Osteoblast (primary cell): ENCODE measurements around the gene SYNJ2. TPM values are rescaled to one million over a fixed set of nuclear protein-coding genes. Genes with fewer than 3 reads are reported as not detected.

ENCODE experiments used
- DNase-seq: peaks from one replicate; pipeline ENCODE4 v3.0.0; 2011; ENCODE audit warnings: low spot score, mixed read lengths; ENCODE audit not compliant: insufficient read length; ENCODE audit errors: missing footprints
- H2AFZ ChIP-seq: 2 replicates; pipeline ENCODE4 v1.6.0; 2011; ENCODE audit warnings: mild to moderate bottlenecking, low read length
- H3K27ac ChIP-seq: 2 replicates; pipeline ENCODE4 v1.5.1; 2011; ENCODE audit warnings: mild to moderate bottlenecking, low read depth, low read length, moderate library complexity
- H3K27me3 ChIP-seq: 2 replicates; pipeline ENCODE4 v1.6.0; 2012; ENCODE audit warnings: mild to moderate bottlenecking, control low read depth, inconsistent platforms, low read length, moderate library complexity; ENCODE audit not compliant: insufficient read depth
- H3K36me3 ChIP-seq: 2 replicates; pipeline ENCODE4 v1.5.1; 2011; ENCODE audit warnings: mild to moderate bottlenecking, low read length, control low read depth, moderate library complexity; ENCODE audit not compliant: insufficient read depth
- H3K4me1 ChIP-seq: 2 replicates; pipeline ENCODE4 v1.5.1; 2011; ENCODE audit warnings: mild to moderate bottlenecking, low read length, control low read depth, moderate library complexity; ENCODE audit not compliant: insufficient read depth
- H3K4me2 ChIP-seq: 2 replicates; pipeline ENCODE4 v1.6.0; 2011; ENCODE audit warnings: mild to moderate bottlenecking, low read length; ENCODE audit not compliant: insufficient read depth
- H3K4me3 ChIP-seq: fragments of 200-600 bp; sonication (generic); 3 replicates; pipeline ENCODE4 v1.5.1; 2012; ENCODE audit warnings: mild to moderate bottlenecking, low read length, inconsistent platforms; ENCODE audit not compliant: insufficient read depth
- H3K79me2 ChIP-seq: 2 replicates; pipeline ENCODE4 v1.6.0; 2012; ENCODE audit warnings: mild to moderate bottlenecking, low read length, control low read depth, inconsistent platforms; ENCODE audit not compliant: insufficient read depth
- H3K9me3 ChIP-seq: 2 replicates; pipeline ENCODE4 v1.5.1; 2011; ENCODE audit warnings: low read depth, low read length, control low read depth
- H4K20me1 ChIP-seq: 2 replicates; pipeline ENCODE4 v1.6.0; 2012; ENCODE audit warnings: mild to moderate bottlenecking, low read length, control low read depth; ENCODE audit not compliant: insufficient read depth
- total RNA-seq: library from RNA; depleted of rRNA; stranded (reverse); fragments of >200 nt; gene quantifications from 2 replicates; pipeline ENCODE4 v1.2.3, GENCODE V29; 2012
- TF ChIP-seq, protein P1 (sequence below): IDR thresholded peaks from 2 replicates; pipeline ENCODE4 v1.5.1; 2011; ENCODE audit warnings: mild to moderate bottlenecking, low read depth, low read length, moderate library complexity; ENCODE audit errors: extremely low read depth

SYNJ2 gene
- total RNA-seq, 1 donor: 94.8 TPM

DNA sequence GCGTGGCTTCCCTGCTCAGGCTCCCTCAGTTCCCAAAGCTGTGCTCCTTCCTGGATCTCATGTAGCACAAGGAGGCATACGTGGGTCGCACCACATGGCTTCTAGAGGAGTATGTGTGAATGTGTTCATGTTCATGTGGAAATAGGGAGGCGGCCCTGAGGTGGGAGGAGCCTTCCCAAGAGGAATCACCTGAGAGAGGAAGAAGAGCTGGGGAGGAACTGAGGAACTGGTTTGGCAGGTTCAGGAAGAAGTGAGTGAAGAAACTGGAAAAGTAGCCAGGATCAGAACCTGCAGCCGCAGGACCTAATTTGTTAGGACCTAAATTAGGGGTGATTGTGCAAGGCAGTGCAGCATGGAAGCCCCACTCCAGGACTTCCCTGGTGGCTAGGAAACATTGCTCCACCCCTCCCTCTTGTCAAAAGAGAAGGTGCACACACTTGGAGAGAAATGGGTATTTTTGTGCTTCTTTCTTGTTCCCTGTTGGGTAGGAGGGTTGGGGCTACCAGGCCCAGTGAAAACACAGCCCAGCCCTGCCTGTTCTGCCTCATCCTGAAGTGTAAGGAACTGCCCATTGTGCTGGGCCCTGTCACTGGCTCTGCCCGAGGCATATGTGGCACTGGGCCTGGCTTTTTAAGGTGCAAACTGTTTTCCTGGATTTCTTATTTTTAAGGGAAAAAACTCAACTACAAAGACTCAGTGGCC is 20.7 kb downstream of the SYNJ2 start:
- H3K4me1 ChIP-seq: peaks cover 32% of the 10 kb centered on the region
- no peak overlapping the region for H2AFZ ChIP-seq
- H3K4me2 ChIP-seq: peak overlapping the region; percentile 63
- no peaks in the 10 kb centered on the region for H3K9me3 ChIP-seq
- H3K4me3 ChIP-seq: peak overlapping the region; percentile 13
- peaks cover 29% of the 10 kb centered on the region for H3K36me3 ChIP-seq
- H3K79me2 ChIP-seq: peaks cover 92% of the 10 kb centered on the region
- TF ChIP-seq, protein P1, sequence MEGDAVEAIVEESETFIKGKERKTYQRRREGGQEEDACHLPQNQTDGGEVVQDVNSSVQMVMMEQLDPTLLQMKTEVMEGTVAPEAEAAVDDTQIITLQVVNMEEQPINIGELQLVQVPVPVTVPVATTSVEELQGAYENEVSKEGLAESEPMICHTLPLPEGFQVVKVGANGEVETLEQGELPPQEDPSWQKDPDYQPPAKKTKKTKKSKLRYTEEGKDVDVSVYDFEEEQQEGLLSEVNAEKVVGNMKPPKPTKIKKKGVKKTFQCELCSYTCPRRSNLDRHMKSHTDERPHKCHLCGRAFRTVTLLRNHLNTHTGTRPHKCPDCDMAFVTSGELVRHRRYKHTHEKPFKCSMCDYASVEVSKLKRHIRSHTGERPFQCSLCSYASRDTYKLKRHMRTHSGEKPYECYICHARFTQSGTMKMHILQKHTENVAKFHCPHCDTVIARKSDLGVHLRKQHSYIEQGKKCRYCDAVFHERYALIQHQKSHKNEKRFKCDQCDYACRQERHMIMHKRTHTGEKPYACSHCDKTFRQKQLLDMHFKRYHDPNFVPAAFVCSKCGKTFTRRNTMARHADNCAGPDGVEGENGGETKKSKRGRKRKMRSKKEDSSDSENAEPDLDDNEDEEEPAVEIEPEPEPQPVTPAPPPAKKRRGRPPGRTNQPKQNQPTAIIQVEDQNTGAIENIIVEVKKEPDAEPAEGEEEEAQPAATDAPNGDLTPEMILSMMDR: no peak
- no peaks in the 10 kb centered on the region for H3K27me3 ChIP-seq
- DNase-seq: peak; percentile 84
- H4K20me1 ChIP-seq: no peaks in the 10 kb centered on the region
- H3K27ac ChIP-seq: peak overlapping the region; percentile 100

DNA sequence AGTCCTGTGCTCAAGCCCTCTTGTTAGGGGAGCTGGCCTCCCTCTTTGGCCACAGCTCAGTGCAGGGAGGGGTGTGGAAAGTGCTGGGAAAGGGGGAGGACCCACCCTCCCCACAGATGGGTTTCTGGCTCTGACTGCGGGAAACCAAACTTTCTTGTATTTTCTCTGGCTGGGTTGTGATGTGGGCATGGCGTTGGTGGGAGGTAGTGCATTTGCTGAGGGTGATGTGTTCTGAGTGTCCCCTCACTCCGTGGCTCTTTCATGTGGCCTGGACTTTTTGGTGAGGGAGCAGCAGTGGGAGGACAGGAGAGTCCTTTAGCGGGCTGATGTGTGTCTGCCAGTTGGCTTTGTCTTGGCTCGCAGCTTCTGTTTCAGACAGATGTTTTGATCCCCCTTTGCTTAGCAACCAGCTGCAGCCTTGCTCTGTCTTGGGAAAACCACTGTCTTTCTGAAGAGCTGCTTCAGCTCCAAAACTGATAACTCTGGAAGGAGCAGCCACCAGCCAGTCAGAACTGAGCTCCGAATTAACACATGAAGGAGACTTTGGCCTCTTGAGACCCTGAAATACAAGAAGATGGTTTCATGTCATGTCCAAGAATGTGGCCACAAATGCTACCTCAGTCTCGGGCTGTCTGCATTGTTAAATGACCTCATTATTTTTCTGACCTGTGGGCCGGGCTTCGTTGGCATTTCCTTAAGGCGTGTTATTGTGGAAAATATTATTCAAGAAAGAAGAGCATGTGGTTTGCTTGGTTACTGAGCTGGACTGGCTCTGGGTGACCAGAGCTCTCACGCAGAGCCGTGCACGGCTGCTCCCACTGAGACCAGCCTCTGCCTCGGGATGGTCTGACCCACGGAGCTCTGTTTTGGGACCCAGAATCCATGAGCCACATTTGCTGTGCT is 21.5 kb downstream of the SYNJ2 start:
- DNase-seq: peak; percentile 96
- H3K4me3 ChIP-seq: peak overlapping the region; percentile 13
- no peaks in the 10 kb centered on the region for H4K20me1 ChIP-seq
- peaks cover 92% of the 10 kb centered on the region for H3K79me2 ChIP-seq
- H3K27ac ChIP-seq: peak overlapping the region; percentile 100
- TF ChIP-seq, protein P1: no peak
- peaks cover 22% of the 10 kb centered on the region for H3K36me3 ChIP-seq
- no peaks in the 10 kb centered on the region for H3K9me3 ChIP-seq
- H3K4me1 ChIP-seq: peaks cover 38% of the 10 kb centered on the region
- H3K27me3 ChIP-seq: no peaks in the 10 kb centered on the region
- H3K4me2 ChIP-seq: peak overlapping the region; percentile 63
- H2AFZ ChIP-seq: peak overlapping the region; percentile 17

DNA sequence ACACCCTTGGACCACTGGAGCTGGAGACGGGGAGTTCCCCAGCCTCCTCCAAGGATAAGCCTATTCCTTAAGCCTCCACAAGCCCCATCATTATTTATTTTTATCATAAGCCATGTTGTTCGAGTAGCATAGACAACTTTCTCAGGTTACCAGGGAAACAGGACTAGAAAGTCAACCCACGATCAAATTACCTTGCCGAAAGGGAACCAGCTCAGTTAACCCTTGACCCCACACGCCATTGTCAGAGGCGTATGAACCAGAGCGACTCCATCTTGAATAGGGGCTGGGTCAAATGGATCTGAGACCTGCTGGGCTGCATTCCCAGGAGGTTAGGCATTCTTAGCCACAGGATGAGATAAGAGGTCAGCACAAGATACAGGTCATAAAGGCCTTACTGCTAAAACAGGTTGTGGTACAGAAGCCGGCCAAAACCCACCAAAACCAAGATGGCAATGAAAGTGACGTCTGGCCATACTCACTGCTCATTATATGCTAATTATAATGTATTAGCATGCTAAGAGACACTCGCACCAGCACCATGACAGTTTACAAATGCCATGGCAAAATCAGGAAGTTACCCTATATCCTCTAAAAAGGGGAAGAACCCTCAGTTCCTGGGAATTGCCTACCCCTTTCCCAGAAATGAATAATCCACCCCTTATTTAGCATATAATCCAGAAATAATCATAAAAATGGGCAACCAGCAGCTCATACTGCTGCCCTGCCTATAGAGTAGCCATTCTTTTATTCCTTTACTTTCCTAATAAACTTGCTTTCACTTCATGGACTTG is 22.4 kb downstream of the SYNJ2 start:
- no peak overlapping the region for H2AFZ ChIP-seq
- no peak for DNase-seq
- H3K27me3 ChIP-seq: no peaks in the 10 kb centered on the region
- H3K4me2 ChIP-seq: peak overlapping the region; percentile 63
- H3K79me2 ChIP-seq: peaks cover 92% of the 10 kb centered on the region
- peak overlapping the region; percentile 100 for H3K27ac ChIP-seq
- peaks cover 47% of the 10 kb centered on the region for H3K4me1 ChIP-seq
- peaks cover 17% of the 10 kb centered on the region for H3K36me3 ChIP-seq
- H3K4me3 ChIP-seq: peak overlapping the region; percentile 0
- peaks cover 4% of the 10 kb centered on the region for H4K20me1 ChIP-seq
- H3K9me3 ChIP-seq: no peaks in the 10 kb centered on the region
- TF ChIP-seq, protein P1: no peak
